SU-DHL-6 (cell line): ENCODE results near the gene NPR3.

Experiments used
- H2AFZ ChIP-seq: fragments of 200-600 bp; sonication (generic); 2 replicates; pipeline ENCODE4 v1.6.1; 2014; ENCODE audit warnings: low read depth, mild to moderate bottlenecking, moderate library complexity, mixed read lengths, antibody characterized with exemption, low read length; ENCODE audit not compliant: severe bottlenecking
- H3F3A ChIP-seq: fragments of 200-600 bp; shearing (Covaris generic); 2 replicates; pipeline ENCODE4 v1.6.0; 2016; ENCODE audit warnings: antibody characterized with exemption, mild to moderate bottlenecking; ENCODE audit not compliant: insufficient read depth
- H3K27ac ChIP-seq: fragments of 200-600 bp; sonication (generic); 2 replicates; pipeline ENCODE4 v1.5.1; 2016; ENCODE audit warnings: low read depth, mild to moderate bottlenecking, low read length, moderate library complexity, mixed read lengths
- H3K27me3 ChIP-seq: fragments of 200-600 bp; sonication (generic), shearing (Covaris generic); 2 replicates; pipeline ENCODE4 v1.6.0; 2014; ENCODE audit warnings: mild to moderate bottlenecking, low read length
- H3K36me3 ChIP-seq: fragments of 200-600 bp; sonication (generic); 2 replicates; pipeline ENCODE4 v1.6.1; 2014; ENCODE audit warnings: mild to moderate bottlenecking, low read length, mixed read lengths
- H3K4me2 ChIP-seq: fragments of 300-600, 200-600 bp; shearing (Covaris generic), sonication (generic); 2 replicates; pipeline ENCODE4 v1.6.0; 2014; ENCODE audit warnings: low read length, low read depth, mild to moderate bottlenecking; ENCODE audit not compliant: poor library complexity, severe bottlenecking
- H3K4me3 ChIP-seq: fragments of 200-600 bp; sonication (generic); 2 replicates; pipeline ENCODE4 v1.5.1; 2014; ENCODE audit warnings: antibody characterized with exemption, low read length, mild to moderate bottlenecking, mixed read lengths; ENCODE audit not compliant: insufficient read depth, poor library complexity, severe bottlenecking
- H3K79me2 ChIP-seq: fragments of 200-600 bp; sonication (generic); 2 replicates; pipeline ENCODE4 v1.6.1; 2014; ENCODE audit warnings: mild to moderate bottlenecking, low read length, moderate library complexity; ENCODE audit not compliant: insufficient read depth
- H3K9ac ChIP-seq: fragments of 200-600 bp; sonication (generic); 2 replicates; pipeline ENCODE4 v1.7.0; 2014; ENCODE audit warnings: mild to moderate bottlenecking, low read length
- H3K9me2 ChIP-seq: fragments of 200-600 bp; sonication (generic); replicated peaks from 2 replicates; pipeline ENCODE4 v1.6.1; 2014; ENCODE audit warnings: low read length; ENCODE audit not compliant: insufficient read depth
- H3K9me3 ChIP-seq: fragments of 200-600 bp; sonication (generic); 2 replicates; pipeline ENCODE4 v1.6.1; 2014; ENCODE audit warnings: low read length, mixed read lengths; ENCODE audit not compliant: insufficient read depth
- H4K20me1 ChIP-seq: fragments of 200-600 bp; sonication (generic); 2 replicates; pipeline ENCODE4 v1.6.1; 2014; ENCODE audit warnings: low read depth, mild to moderate bottlenecking, antibody characterized with exemption, low read length, moderate library complexity, mixed read lengths
- EZH2phosphoT487 ChIP-seq: fragments of 200-600 bp; sonication (generic), shearing (Covaris generic); conservative IDR thresholded peaks from 2 replicates; pipeline ENCODE4 v1.6.1; 2018; ENCODE audit warnings: mild to moderate bottlenecking, antibody characterized with exemption, low read length, moderate library complexity, mixed read lengths
- TF ChIP-seq, protein P1 (sequence below): fragments of 200-600 bp; sonication (generic); IDR thresholded peaks from one replicate; pipeline ENCODE4 v1.5.1; 2017; ENCODE audit warnings: antibody characterized with exemption, mild to moderate bottlenecking, low read length, moderate library complexity; ENCODE audit not compliant: insufficient read depth, poor library complexity, severe bottlenecking

NPR3 gene

DNA sequence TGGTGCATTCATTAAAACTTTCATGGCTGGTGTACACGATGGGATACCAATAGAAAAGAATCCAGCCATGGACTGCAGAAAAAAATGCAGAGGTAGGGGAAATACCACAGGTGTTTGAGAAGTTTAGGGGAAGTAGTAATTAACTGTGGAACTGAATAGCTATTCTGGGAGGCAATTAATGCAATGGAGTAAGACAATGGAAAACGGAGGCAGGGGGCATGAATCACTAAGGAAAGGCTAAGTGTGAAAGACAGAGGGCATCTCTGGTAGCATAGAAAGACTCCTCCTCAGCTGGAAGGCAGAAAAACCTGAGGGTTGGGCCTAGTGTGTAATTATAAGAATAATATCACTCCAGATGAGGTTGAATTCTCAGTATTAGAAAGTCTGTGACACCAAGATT lies 30.9 kb upstream of the NPR3 start:
- Histone ChIP-seq H3K27ac (no peak overlapping the region), H3K9me3 (no peaks in the 10 kb centered on the region; the same call in 1 of the 2 replicates), H3K79me2 (no peaks in the 10 kb centered on the region), H3K36me3 (no peaks in the 10 kb centered on the region), H3K4me2 (no peak overlapping the region), H3K27me3 (no peaks in the 10 kb centered on the region), H3K9ac (no peak overlapping the region), H4K20me1 (no peaks in the 10 kb centered on the region), H2AFZ (no peak overlapping the region), H3K9me2 (no peaks in the 10 kb centered on the region), H3F3A (no peaks in the 10 kb centered on the region), H3K4me3 (no peak overlapping the region)
- TF ChIP-seq, protein P1, sequence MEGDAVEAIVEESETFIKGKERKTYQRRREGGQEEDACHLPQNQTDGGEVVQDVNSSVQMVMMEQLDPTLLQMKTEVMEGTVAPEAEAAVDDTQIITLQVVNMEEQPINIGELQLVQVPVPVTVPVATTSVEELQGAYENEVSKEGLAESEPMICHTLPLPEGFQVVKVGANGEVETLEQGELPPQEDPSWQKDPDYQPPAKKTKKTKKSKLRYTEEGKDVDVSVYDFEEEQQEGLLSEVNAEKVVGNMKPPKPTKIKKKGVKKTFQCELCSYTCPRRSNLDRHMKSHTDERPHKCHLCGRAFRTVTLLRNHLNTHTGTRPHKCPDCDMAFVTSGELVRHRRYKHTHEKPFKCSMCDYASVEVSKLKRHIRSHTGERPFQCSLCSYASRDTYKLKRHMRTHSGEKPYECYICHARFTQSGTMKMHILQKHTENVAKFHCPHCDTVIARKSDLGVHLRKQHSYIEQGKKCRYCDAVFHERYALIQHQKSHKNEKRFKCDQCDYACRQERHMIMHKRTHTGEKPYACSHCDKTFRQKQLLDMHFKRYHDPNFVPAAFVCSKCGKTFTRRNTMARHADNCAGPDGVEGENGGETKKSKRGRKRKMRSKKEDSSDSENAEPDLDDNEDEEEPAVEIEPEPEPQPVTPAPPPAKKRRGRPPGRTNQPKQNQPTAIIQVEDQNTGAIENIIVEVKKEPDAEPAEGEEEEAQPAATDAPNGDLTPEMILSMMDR = no peak
- no peak for TF ChIP-seq EZH2phosphoT487

DNA sequence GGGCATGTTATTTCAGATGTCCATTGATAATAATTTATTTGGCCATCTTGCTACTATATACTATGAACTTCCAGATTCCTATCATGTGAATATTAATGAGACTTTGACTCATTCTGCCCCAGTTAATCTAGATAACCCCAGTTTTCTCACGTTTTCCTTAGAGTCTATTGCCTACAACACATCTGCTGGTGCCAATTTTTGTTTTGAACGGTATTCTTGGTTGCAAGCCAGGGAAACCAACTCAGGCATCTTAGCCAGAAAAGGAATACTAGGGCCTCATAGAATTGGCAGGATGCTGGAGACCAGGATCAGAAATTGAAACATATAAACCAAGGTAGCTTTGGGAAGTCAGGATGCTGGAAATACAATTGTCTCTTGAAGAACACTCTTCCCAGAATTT lies 28.0 kb upstream of the NPR3 start:
- H3K27me3 ChIP-seq = no peaks in the 10 kb centered on the region
- no peaks in the 10 kb centered on the region for H3F3A ChIP-seq
- no peaks in the 10 kb centered on the region for H3K9me2 ChIP-seq
- no peak overlapping the region for H3K27ac ChIP-seq
- H3K36me3 ChIP-seq = no peaks in the 10 kb centered on the region
- no peak overlapping the region for H3K9ac ChIP-seq
- no peak for TF ChIP-seq EZH2phosphoT487
- TF ChIP-seq, protein P1 = no peak
- no peaks in the 10 kb centered on the region; the same call in 1 of the 2 replicates for H3K9me3 ChIP-seq
- no peak overlapping the region for H3K4me3 ChIP-seq
- no peaks in the 10 kb centered on the region for H3K79me2 ChIP-seq
- no peak overlapping the region for H3K4me2 ChIP-seq
- no peaks in the 10 kb centered on the region for H4K20me1 ChIP-seq
- H2AFZ ChIP-seq = no peak overlapping the region

DNA sequence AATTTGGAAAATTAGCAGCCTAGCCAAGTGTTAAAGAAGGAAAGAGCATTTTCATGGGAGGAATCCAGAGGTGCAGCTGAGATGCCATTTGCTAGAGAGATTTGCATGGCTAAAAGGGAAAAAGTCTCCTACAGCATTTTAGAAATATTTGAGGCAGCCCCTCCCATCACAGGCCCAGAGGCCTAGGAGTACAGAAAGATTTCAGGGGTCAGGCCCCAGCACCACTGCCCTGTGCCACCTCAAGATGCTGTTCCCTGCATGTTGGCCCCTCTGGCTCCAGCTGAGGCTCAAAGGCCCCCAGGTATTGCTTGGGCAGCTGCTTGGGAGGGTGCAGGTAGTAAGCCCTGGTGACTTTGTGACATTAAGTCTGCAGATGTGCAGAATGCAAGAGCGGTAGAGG lies 26.9 kb upstream of the NPR3 start:
- TF ChIP-seq, protein P1 = no peak
- Histone ChIP-seq H3K9me2 (no peaks in the 10 kb centered on the region), H3K9me3 (no peaks in the 10 kb centered on the region; the same call in 1 of the 2 replicates), H2AFZ (no peak overlapping the region), H3K27me3 (no peaks in the 10 kb centered on the region), H3K27ac (no peak overlapping the region), H3K36me3 (no peaks in the 10 kb centered on the region), H3K4me3 (no peak overlapping the region), H3K9ac (no peak overlapping the region), H3F3A (no peaks in the 10 kb centered on the region), H3K4me2 (no peak overlapping the region), H4K20me1 (no peaks in the 10 kb centered on the region), H3K79me2 (no peaks in the 10 kb centered on the region)
